GM19328 (cell line): Measurements from ENCODE around the gene DPY30.
"Not testable (repeated sequence)": the region's sequence is repeated elsewhere in the genome, so short reads cannot be mapped to it uniquely, and the experiment has no call there.

ENCODE experiments used
- ATAC-seq: cut with Tn5 transposase; IDR thresholded peaks from one replicate; pipeline ENCODE4 v1.9.1; 2021; ENCODE audit warnings: mild to moderate bottlenecking, moderate library complexity; ENCODE audit not compliant: unreplicated experiment

Gene DPY30

DNA sequence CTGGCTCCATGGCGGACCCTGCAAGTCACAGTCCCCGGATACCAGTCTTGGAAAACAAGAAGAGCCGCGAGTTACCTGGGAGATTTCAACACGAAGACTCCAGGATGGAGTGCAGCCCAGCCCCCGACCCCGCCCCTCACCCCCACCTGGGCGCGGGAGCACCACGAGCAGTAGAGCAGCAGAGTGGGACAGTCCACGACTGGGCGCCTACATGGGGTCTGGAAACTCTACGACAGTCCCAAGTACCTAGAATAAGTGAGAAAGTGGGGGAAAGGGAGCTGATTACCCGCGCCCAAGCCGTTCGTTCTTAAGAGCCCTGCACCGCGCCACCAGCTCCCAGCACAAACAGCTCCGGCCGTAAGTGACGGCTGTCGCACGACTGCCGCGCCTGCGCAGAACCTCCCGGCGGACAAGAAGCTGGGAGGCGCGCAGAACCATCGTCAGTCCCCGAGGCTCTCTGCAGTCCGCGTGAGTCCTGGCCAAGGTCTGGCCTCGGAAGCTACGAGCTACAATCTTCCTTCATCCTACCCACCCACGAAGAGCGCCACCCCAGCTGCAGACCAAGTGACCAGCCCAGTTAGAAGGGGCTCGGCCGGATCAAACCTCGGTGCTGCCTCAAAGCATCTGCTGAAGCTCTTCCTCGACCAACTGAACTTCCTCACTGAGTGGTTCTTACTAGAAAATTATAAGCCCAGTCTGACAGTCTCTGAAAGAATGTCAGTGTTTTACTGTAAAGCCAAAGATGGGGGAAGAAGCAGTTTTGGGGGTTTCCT lies at the start of gene DPY30:
TSS of gene DPY30 (minus strand) at position 359 of the 773 bp plus-strand sequence. CDS start at position 10, 349 bp downstream.
- peak; percentile 87 for ATAC-seq

- ATAC-seq = no peak
Observed at GRCh38 chr2:32074134-32074506, 34.5 kb upstream of the DPY30 start.

DNA sequence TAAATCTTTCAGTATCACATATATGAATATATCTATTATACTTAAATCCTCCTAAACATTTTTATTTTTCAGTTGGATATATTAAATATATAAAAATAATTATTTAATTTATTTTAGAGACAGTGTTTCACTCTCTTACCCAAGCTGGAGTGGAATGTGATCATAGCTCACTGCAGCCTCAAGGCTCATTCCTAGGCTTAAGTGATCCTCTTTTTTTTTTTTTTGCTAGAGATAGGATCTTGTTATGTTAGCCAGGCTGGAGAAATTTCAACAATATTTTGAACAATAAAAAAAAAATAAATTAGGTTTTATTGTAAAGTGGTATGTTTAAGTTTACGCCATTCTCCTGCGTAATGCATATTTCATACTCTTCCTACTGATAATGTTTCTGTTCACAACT lies 27.9 kb upstream of the DPY30 start:
- no peak for ATAC-seq

- no peak for ATAC-seq
Observed at GRCh38 chr2:32064713-32065112, 25.1 kb upstream of the DPY30 start.

- peak; percentile 1 for ATAC-seq
Observed at GRCh38 chr2:32064021-32064601, 24.5 kb upstream of the DPY30 start.

GRCh38 chr2:32063310-32064020 lies 23.9 kb upstream of the DPY30 start, which contains the start of gene SPAST:
SPAST (plus strand) TSS chr2:32063556; CDS start chr2:32063832, 276 bp downstream.
- ATAC-seq = peak; percentile 95

DNA sequence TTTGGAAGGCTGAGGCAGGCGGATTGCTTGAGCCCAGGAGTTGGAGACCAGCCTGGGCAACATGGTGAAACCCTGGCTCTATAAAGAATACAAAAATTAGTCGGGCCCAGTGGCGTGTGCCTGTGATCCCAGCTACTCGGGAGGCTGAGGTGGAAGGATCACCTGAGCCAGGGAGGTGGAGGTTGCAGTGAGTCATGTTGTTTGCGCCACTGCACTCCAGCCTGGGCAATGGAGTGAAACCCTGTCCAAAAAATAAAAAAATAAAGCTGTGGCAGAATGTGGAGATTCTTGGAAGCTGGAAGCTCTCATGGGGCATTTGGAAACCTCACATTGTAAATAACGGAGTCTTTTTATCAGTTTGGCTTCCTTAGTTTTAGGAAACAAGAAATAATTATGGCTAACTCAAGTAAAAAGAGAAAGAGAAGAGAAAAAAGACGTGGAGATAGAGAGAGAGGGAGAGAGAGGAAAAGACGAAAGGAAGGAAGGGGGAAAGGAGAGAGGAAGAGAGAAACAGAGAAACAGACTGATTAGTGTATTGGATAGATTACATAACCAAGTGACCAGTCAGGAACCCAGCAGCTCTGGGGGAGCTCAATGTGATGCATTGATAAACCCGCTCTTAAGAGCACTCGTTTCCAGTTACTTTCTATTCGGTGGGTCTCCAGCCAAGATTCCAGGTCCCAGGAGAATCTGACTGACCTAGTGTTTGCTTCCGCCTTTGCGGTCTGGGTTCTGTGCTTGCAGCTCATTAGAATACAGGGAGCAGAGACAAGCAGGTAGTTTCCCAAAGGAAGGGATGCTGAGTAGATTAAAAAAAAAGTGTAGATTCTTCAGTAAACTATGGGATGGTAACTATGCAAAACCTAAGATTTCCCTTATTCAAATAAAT lies 22.6 kb upstream of the DPY30 start:
- ATAC-seq = no peak

GRCh38 chr2:32061430-32061829 lies 21.8 kb upstream of the DPY30 start:
- no peak for ATAC-seq

- no peak for ATAC-seq
Observed at GRCh38 chr2:32060266-32060665, 20.7 kb upstream of the DPY30 start.

GRCh38 chr2:32058130-32058529 lies 18.5 kb upstream of the DPY30 start:
- no peak for ATAC-seq

DNA sequence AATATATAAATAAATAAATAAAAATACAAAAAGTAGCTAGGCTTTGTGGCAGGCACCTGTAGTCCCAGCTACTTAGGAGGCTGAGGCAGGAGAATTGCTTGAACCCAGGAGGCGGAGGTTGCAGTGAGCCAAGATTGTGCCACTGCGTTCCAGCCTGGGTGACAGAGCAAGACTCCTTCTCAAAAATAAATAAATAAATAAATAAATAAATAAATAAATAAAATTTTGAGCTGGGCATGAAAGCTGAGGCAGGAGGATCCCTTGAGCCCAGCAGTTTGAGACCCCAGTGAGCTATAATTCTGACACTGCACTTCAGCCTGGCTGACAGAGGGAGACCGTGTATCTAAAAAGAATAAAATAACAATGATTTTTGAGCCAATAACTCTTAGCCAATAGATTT lies 15.0 kb upstream of the DPY30 start:
- ATAC-seq = not testable (repeated sequence)

GRCh38 chr2:32051836-32052439 lies 12.3 kb upstream of the DPY30 start:
- ATAC-seq = no peak

DNA sequence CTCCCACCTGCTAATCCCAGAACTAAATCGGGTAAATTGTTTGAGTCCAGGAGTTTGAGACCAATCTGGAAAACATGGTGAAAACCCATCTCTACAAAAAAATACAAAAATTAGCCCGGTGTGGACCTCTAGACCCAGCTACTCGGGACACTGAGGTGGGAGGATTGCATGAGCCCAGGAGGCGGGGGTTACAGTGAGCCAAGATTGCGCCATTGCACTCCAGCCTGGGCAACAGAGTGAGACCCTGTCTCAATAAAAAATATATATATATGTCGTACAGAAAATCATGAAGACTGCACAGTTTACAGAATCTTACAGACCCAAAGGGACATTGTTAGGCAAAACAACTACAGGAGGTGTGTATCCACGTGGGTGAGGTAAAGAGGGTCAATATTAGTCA lies 4.0 kb upstream of the DPY30 start:
- no peak for ATAC-seq

DNA sequence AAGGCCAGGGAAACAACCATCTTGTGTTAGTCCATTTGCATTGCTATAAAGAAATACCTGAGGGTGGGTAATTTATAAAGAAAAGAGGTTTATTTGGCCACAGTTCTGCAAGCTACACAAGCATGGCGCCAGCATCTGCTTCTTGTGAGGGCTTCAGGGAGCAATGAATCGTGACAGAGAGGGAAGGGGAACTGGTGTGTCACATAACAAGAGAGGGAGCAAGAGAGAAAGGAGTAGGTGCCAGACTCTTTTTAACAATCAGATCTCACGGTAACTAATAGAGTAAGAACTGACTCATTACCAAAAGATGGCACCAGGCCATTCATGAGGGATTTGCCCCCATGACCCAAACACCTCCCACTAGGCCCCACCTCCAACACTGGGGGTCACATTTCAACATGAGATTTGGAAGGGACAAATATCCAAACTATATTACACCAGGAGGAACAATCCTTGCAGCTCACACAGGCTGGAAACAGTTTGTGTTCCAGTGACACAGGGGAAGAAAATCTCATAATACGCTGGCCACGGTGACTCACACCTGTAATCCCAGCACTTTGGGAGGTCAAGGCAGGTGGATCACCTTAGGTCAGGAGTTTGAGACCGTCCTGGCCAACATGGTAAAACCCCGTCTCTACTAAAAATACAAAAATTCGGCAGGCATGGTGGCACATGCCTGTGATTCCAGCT lies 5.3 kb downstream of the DPY30 start:
- ATAC-seq = not testable (repeated sequence)

- not testable (repeated sequence) for ATAC-seq
Observed at GRCh38 chr2:32018789-32019482, 20.7 kb downstream of the DPY30 start.

GRCh38 chr2:32012872-32013271 lies 26.7 kb downstream of the DPY30 start:
- ATAC-seq = no peak

GRCh38 chr2:32011485-32011960 lies 28.1 kb downstream of the DPY30 start:
- ATAC-seq = no peak

- peak; percentile 51 for ATAC-seq
Observed at GRCh38 chr2:32010670-32011484, 28.7 kb downstream of the DPY30 start, which contains the start of gene MEMO1. MEMO1 (minus strand) TSS chr2:32011008; CDS start chr2:32010247, 761 bp downstream.
